ENCODE measurements around the gene SHC4.

DNA sequence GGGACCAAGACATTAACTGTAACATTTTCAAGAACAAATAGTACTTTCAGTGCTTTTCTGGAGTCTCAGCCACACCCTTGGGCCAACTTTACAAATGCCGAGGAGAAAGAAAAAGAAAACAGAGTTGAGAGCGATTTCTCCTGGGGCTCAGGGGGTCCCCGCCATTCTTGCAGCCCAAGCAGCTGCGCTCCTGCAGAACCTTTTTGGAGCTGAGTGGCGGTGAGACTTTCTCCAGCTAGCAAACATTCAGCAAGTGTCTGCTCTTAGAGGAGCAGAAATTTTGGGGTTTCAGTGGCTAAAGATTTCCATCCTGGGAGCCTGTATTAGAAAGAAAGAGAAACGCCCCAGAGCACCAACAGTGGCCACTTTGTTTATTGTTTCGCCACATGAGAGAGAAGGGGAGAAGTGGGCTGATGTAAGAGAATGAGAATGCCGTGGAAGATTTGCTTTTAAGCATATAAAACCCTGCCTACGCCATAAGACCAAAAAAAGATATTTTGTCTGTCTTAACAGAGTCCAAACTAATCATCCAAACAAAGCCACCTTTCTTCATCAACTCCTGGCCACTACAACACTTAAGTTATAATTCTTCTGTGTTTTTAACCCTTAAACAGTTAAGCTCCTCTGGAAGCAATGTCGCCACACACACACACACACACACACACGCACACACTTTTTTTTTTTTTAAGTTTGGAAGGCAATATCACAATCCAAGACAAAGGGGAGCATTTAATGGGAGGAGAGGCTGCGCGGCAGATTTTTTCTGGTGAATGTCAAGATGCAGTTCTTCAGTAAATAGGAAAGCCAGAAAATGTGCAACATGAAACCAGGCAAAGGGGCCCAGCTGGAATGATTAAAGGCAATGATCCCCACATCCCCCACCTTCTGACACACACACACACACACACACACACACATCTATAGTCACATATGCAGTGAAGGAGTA, 66.6 kb downstream of the SHC4 start:
- TF ChIP-seq CTCF (conservative IDR thresholded peaks at IDR 0.05; ENCODE audit: low read length) (no peak), EZH2phosphoT487 (IDR thresholded peaks at IDR 0.05; ENCODE audit: borderline replicate concordance, low read depth, low read length) (no peak)

Measured in OCI-LY7 (cell line).